ENCODE results near the gene ETFBKMT.

GRCh38 chr12:31715283-31715825 is 55.9 kb downstream of the ETFBKMT start:
- TF ChIP-seq CTCF (IDR thresholded peaks at IDR 0.05; ENCODE audit: low read length) (no peak), EZH2 (optimal IDR thresholded peaks at IDR 0.05; ENCODE audit: low read depth, low read length) (no peak), EZH2phosphoT487 (IDR thresholded peaks at IDR 0.05; ENCODE audit: low read length) (no peak)
